ENCODE measurements around the gene BAG3.
"Not testable (repeated sequence)": the region's sequence is repeated elsewhere in the genome, so short reads cannot be mapped to it uniquely, and the experiment has no call there.

- not testable (repeated sequence) for TF ChIP-seq CTCF, POLR2AphosphoS5 (IDR thresholded peaks at IDR 0.05)
Observed at GRCh38 chr10:119619811-119620210, 31.4 kb upstream of the BAG3 start.

Data from transverse colon (tissue), 4 donors.